GM10266 (cell line): Measurements from ENCODE around the gene C2orf49.
A peak's percentile ranks its signal among the peaks of the same experiment; 100 is the strongest.

ENCODE experiments used
- DNase-seq: peaks from one replicate; pipeline ENCODE4 v3.0.0; 2012; ENCODE audit errors: extremely low spot score
- CTCF ChIP-seq: IDR thresholded peaks from 2 replicates; pipeline ENCODE4 v1.5.1; 2012; ENCODE audit warnings: mild to moderate bottlenecking, low read depth; ENCODE audit not compliant: control insufficient read depth, insufficient read depth; ENCODE audit errors: missing control alignments

Gene C2orf49

DNA sequence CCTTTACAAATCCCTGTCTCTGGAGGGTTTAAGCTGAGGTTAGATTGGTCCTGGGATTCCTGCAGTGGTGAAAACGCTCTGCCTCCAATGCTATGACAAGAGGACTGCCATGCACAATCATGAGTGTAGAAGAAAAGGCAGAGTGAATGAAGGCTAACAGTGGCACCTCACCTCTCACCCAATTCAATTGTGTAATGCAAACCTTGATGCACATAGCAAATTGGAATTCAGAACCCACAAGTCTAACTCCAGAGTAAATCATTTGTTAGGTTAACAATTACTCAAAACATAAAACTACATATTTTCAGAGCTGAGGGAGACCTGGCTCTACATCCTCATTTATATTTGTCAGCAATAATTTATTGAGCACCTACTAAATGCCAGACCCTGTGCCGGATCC lies 9.7 kb upstream of the C2orf49 start:
- DNase-seq, result no peak
- no peak for TF ChIP-seq CTCF

DNA sequence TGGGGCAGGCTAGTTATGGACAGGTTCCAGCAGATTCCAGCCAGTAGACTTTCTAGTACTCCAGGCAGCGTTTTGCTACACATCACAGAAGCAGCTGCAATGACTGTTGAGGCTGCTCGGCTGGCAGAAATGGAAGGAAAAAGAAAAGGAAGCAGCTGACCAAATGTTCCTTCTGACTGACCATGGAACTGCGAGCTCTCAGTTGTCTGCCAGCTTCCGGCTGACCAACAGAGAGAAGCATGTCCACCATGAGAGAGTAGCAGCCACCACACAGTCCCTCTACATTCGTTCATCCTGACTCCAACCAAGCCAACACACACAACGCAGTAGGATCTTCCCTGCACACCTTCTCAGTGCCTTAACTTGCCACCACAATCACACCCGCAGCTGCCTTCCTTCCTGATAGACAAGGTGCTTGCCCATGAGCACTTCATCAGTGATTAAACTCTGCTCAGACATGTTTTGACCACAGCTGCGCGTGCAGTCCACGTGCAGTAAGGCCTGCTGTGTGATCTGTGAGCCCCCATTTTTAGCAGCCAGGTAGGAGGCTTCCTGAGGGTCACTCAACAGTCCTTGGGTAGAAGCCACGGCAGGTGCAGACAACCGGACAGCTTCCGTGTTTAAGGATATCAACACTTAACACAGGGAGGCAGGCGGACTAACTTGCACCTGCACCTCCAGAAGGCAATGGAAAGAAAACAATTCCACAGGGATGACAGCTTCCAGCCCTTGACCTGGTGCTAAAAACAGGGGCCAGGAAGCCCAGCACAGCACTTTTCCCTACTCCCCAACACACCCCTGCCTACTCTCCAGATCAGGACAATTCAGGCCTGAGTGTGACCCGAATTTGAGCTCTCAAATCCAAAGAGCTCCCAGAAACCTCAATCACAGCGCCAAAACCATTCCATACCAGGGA lies 8.8 kb upstream of the C2orf49 start:
- peak; percentile 58 for DNase-seq
- no peak for TF ChIP-seq CTCF

- TF ChIP-seq CTCF, result no peak
- peak; percentile 57 for DNase-seq
Observed at GRCh38 chr2:105329197-105329554, 8.2 kb upstream of the C2orf49 start.

- TF ChIP-seq CTCF, result no peak
- DNase-seq, result peak; percentile 86
Observed at GRCh38 chr2:105329561-105330495, 7.5 kb upstream of the C2orf49 start, which contains the start of gene TGFBRAP1. TSS of gene TGFBRAP1 (minus strand) at chr2:105329735. CDS start at chr2:105308301, 21,434 bp downstream.

DNA sequence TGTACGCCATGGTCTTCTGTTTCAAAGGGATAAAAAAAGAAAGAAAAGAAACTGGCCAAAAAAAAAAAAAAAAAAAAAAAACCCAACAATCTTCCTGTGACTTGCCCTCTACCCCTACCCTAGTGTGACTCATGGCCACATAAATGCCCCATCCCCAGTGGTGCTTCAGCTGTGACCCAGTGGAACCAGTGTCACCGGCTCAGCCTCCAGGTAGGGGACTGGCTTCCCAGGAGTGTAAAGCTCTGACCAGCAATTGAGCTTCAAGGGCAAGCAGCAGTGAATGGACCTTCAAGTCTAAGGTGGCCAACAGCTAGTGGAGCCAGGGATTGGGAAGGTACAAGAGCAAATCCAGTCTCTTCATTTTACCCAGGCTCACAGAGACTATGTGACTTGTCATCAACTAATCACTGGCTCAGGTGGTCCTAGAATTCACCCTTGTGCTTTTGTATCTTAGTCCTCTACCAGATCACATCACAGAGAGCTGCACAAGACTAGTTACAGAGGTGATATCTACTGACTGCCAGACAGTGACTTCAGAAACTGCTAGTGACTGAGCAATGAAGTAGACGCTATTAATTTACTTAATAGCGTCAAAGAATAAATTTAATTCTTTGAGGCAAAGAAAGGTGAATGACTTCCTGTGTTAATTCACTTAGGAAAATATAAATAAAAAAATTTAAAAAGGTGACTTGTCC lies 6.5 kb upstream of the C2orf49 start:
- DNase-seq, result no peak
- no peak for TF ChIP-seq CTCF

- no peak for DNase-seq
- no peak for TF ChIP-seq CTCF
Observed at GRCh38 chr2:105334211-105334610, 3.1 kb upstream of the C2orf49 start.

DNA sequence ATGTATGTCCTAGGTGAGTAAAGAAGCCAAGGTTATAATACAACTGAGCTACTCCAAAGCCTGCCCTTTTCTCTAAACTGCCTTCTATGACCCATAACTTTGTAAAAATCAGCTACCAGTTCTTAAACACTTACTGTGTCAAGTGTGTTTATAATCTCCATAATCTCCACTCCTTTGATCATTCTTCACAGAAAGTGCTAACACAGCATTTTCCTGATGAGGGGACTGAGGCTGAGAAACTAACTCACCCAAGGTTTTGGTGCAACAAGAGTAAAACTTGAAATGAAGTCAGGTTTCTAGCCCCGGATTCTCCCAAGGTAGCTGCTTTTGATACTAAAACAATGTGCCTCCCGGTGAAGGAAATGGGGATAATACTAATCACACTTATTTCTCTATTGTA lies 1.9 kb upstream of the C2orf49 start:
- no peak for DNase-seq

More for the DNA sequence above, 1.9 kb upstream of the C2orf49 start:
- TF ChIP-seq CTCF, result no peak
